A549 (cell line): ENCODE results near the gene SLC26A1. TPM values are rescaled to one million over a fixed set of nuclear protein-coding genes. Genes with fewer than 3 reads are reported as not detected.
A peak's percentile ranks its signal among the peaks of the same experiment; 100 is the strongest.

Experiments
- ATAC-seq, 2 experiments: fragments of 200-7000 bp in 1 of 2; fragments of >200 bp in 1 of 2; cut with Nextera tagmentation in 1 of 2; cut with Tn5 transposase in 1 of 2; 3 replicates each; pipeline versions ENCODE4 v1.8.0 to v1.9.1; 2018 to 2020; ENCODE audit warnings: mild to moderate bottlenecking in 1 of 2, moderate library complexity in 1 of 2
- CTCF ChIA-PET: fragments of 300-600 bp; sonication (Branson Sonifier 250); formaldehyde crosslinking; extraction: SDS; loops from one replicate; lab custom pipeline; 2021; ENCODE audit warnings: antibody characterized with exemption, inconsistent platforms; lab: Yijun Ruan, JAX
- POLR2A ChIA-PET: fragments of 350-600 bp; formaldehyde crosslinking; extraction: SDS; loops from one replicate; lab custom pipeline; 2021; ENCODE audit warnings: antibody characterized with exemption, inconsistent platforms; lab: Yijun Ruan, JAX
- DNase-seq, 2 experiments: peaks; one replicate each; pipeline versions ENCODE4 v3.0.0 to v3.0.0-alpha.2; 2011 to 2016; ENCODE audit warnings: low read depth in 1 of 2, low spot score in 1 of 2
- FAIRE-seq: peaks from 2 replicates; lab custom pipeline; 2011; peaks lifted over from hg19 to GRCh38; lab: Jason Lieb, UNC
- H3K27ac ChIP-seq, 2 experiments: fragments of >200 bp; sonication (Bioruptor Twin); formaldehyde crosslinking; 3 replicates each; pipeline ENCODE4 v1.5.1; 2016 to 2017
- H3K4me1 ChIP-seq: fragments of >200 bp; sonication (Bioruptor Twin); formaldehyde crosslinking; 3 replicates; pipeline ENCODE4 v1.6.1; 2016
- H3K4me2 ChIP-seq: fragments of >200 bp; sonication (Bioruptor Twin); formaldehyde crosslinking; 3 replicates; pipeline ENCODE4 v1.6.1; 2016
- H3K4me3 ChIP-seq: fragments of >200 bp; sonication (Bioruptor Twin); formaldehyde crosslinking; 3 replicates; pipeline ENCODE4 v1.5.1; 2016
- H3K9me3 ChIP-seq: fragments of >200 bp; sonication (Bioruptor Twin); formaldehyde crosslinking; 3 replicates; pipeline ENCODE4 v1.6.1; 2016
- CBX2 ChIP-seq: fragments of 200-600 bp; sonication (generic); IDR thresholded peaks from 2 replicates; pipeline ENCODE4 v1.6.1; 2016; ENCODE audit warnings: low read depth, mild to moderate bottlenecking, borderline replicate concordance
- CEBPB ChIP-seq, 2 experiments: fragments of >200 bp in 1 of 2; sonication (Bioruptor Twin) in 1 of 2; formaldehyde crosslinking in 1 of 2; IDR thresholded peaks; 2 replicates each; pipeline ENCODE4 v1.6.1; 2012 to 2016
- CHD4 ChIP-seq: fragments of 200-600 bp; sonication (generic); IDR thresholded peaks from 2 replicates; pipeline ENCODE4 v1.6.1; 2016; ENCODE audit warnings: antibody characterized with exemption, mild to moderate bottlenecking, borderline replicate concordance
- EHF ChIP-seq: fragments of 250-450 bp; sonication (Bioruptor Pico); IDR thresholded peaks from 2 replicates; pipeline ENCODE4 v1.5.0; 2020; ENCODE audit warnings: mild to moderate bottlenecking
- ESRRA ChIP-seq: fragments of 150-350 bp; IDR thresholded peaks from 2 replicates; pipeline ENCODE4 v1.6.1; 2014; ENCODE audit warnings: mild to moderate bottlenecking, low read length, borderline replicate concordance
- FOSB ChIP-seq: fragments of 250-450 bp; sonication (Bioruptor Pico); IDR thresholded peaks from 2 replicates; pipeline ENCODE4 v1.5.0; 2020; ENCODE audit warnings: mild to moderate bottlenecking, moderate library complexity
- FOSL2 ChIP-seq, 2 experiments: fragments of 450-650 bp in 1 of 2; fragments of >200 bp in 1 of 2; sonication (Bioruptor Twin) in 1 of 2; formaldehyde crosslinking; IDR thresholded peaks; 2 replicates each; pipeline versions ENCODE4 v1.5.0 to v1.6.1; 2016 to 2020; ENCODE audit warnings: mild to moderate bottlenecking in 1 of 2, moderate library complexity in 1 of 2
- GATA3 ChIP-seq: IDR thresholded peaks from 2 replicates; pipeline ENCODE4 v1.6.1; 2012; ENCODE audit warnings: borderline replicate concordance
- HOXA7 ChIP-seq: fragments of 250-450 bp; sonication (Bioruptor Pico); IDR thresholded peaks from 2 replicates; pipeline ENCODE4 v1.5.0; 2020; ENCODE audit warnings: mild to moderate bottlenecking, moderate library complexity
- HOXB5 ChIP-seq: fragments of 250-450 bp; sonication (Bioruptor Pico); IDR thresholded peaks from 2 replicates; pipeline ENCODE4 v1.5.0; 2020; ENCODE audit warnings: mild to moderate bottlenecking, moderate library complexity
- JUN ChIP-seq, 2 experiments: fragments of >200 bp; sonication (Bioruptor Twin); formaldehyde crosslinking; IDR thresholded peaks; 2 replicates in 1 of 2; 3 replicates in 1 of 2; pipeline ENCODE4 v1.6.1; 2016 to 2017
- MAX ChIP-seq: IDR thresholded peaks from 2 replicates; pipeline ENCODE4 v1.6.1; 2012
- MAZ ChIP-seq: fragments of 150-350 bp; IDR thresholded peaks from 2 replicates; pipeline ENCODE4 v1.6.1; 2014; ENCODE audit warnings: antibody characterized with exemption, low read depth, low read length, borderline replicate concordance
- PHF8 ChIP-seq: fragments of 200-600 bp; sonication (generic); IDR thresholded peaks from 2 replicates; pipeline ENCODE4 v1.6.1; 2016; ENCODE audit warnings: low read depth, mild to moderate bottlenecking, antibody characterized with exemption, moderate library complexity, borderline replicate concordance
- SREBF2 ChIP-seq: fragments of 450-650 bp; IDR thresholded peaks from 2 replicates; pipeline ENCODE4 v1.6.1; 2014; ENCODE audit warnings: mild to moderate bottlenecking, moderate library complexity
- ZC3H11A ChIP-seq: fragments of 450-650 bp; IDR thresholded peaks from 2 replicates; pipeline ENCODE4 v1.6.1; 2014; ENCODE audit warnings: antibody characterized with exemption, mild to moderate bottlenecking
- ZNF302 ChIP-seq: fragments of 250-450 bp; sonication (Bioruptor Pico); IDR thresholded peaks from 2 replicates; pipeline ENCODE4 v1.9.0; 2021; ENCODE audit warnings: inconsistent platforms, mild to moderate bottlenecking, moderate library complexity
- WGBS: methylation state at CpG from one replicate; pipeline ENCODE4 v1.1.6; 2017; ENCODE audit errors: missing lambda C conversion rate; 5-methylcytosine and 5-hydroxymethylcytosine counted together
- polyA plus RNA-seq, 4 experiments: library from polyadenylated mRNA; depleted of rRNA in 3 of 4; stranded (reverse); fragments of >200 nt; fragmentation: RNase III in 1 of 4; extraction: RNeasy Plus Mini Kit Qiagen cat#74134 plus additional on column Dnase treatment in 1 of 4; gene quantifications; 2 replicates in 3 of 4; 3 replicates in 1 of 4; pipeline ENCODE4 v1.2.3, GENCODE V29; 2011 to 2017
- TF ChIP-seq, protein P1 (sequence below): IDR thresholded peaks from 2 replicates; pipeline ENCODE4 v1.6.1; 2012; ENCODE audit warnings: low read depth, borderline replicate concordance
- TF ChIP-seq, protein P2 (sequence below): fragments of 250-450 bp; sonication (Bioruptor Pico); IDR thresholded peaks from 2 replicates; pipeline ENCODE4 v1.5.0; 2020; ENCODE audit warnings: low read depth, mild to moderate bottlenecking, moderate library complexity
- TF ChIP-seq, protein P3 (sequence below): IDR thresholded peaks from 2 replicates; pipeline ENCODE4 v1.6.1; 2012
- TF ChIP-seq, protein P4 (sequence below): fragments of 200-600 bp; sonication (generic); IDR thresholded peaks from 2 replicates; pipeline ENCODE4 v1.6.1; 2016; ENCODE audit warnings: antibody characterized with exemption, mild to moderate bottlenecking, moderate library complexity
- TF ChIP-seq, protein P5 (sequence below): fragments of >200 bp; sonication (Bioruptor Twin); formaldehyde crosslinking; IDR thresholded peaks from 3 replicates; pipeline ENCODE4 v1.5.1; 2016

Gene SLC26A1
- polyA plus RNA-seq, 2 of the 4 experiments (the other 2 are of a cell fraction), result 0.23 to 0.61 TPM

GRCh38 chr4:987624-988513 lies 5.3 kb downstream of the SLC26A1 start:
- peaks cover 20% of the 10 kb centered on the region for H3K4me1 ChIP-seq
- H3K9me3 ChIP-seq, result no peaks in the 10 kb centered on the region
- H3K27ac ChIP-seq, result peak overlapping the region; percentile 81 to 99
- H3K4me3 ChIP-seq, result peak overlapping the region; percentile 55
- ATAC-seq (no peak), FAIRE-seq (no peak), DNase-seq (peak in 1 of 2 experiments; percentile 47)
- 29% methylated on average over 9 of the region's 37 CpGs for WGBS
- peak overlapping the region; percentile 83 for H3K4me2 ChIP-seq
- TF ChIP-seq, protein P1, sequence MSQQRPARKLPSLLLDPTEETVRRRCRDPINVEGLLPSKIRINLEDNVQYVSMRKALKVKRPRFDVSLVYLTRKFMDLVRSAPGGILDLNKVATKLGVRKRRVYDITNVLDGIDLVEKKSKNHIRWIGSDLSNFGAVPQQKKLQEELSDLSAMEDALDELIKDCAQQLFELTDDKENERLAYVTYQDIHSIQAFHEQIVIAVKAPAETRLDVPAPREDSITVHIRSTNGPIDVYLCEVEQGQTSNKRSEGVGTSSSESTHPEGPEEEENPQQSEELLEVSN, result no peak
- no peak for TF ChIP-seq HOXB5 (CRISPR knock-in tag)
- TF ChIP-seq, protein P2, sequence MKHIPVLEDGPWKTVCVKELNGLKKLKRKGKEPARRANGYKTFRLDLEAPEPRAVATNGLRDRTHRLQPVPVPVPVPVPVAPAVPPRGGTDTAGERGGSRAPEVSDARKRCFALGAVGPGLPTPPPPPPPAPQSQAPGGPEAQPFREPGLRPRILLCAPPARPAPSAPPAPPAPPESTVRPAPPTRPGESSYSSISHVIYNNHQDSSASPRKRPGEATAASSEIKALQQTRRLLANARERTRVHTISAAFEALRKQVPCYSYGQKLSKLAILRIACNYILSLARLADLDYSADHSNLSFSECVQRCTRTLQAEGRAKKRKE (CRISPR knock-in tag), result no peak
- no peak for TF ChIP-seq ESRRA
- TF ChIP-seq MAX, result no peak; the same call in 1 of the 2 replicates
- TF ChIP-seq CBX2, result no peak
- TF ChIP-seq, protein P3, sequence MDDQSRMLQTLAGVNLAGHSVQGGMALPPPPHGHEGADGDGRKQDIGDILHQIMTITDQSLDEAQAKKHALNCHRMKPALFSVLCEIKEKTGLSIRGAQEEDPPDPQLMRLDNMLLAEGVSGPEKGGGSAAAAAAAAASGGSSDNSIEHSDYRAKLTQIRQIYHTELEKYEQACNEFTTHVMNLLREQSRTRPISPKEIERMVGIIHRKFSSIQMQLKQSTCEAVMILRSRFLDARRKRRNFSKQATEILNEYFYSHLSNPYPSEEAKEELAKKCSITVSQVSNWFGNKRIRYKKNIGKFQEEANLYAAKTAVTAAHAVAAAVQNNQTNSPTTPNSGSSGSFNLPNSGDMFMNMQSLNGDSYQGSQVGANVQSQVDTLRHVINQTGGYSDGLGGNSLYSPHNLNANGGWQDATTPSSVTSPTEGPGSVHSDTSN, result no peak
- no peak for TF ChIP-seq EHF (CRISPR knock-in tag)
- ChIA-PET CTCF (interaction anchor here (0.6 to 1.6 kb wide), 11 partner anchors 10 to 245 kb away, joined by 3 to 7 read pairs (median 3); no protein-coding TSS in a partner anchor), POLR2A (interaction anchor here (0.8 to 1.2 kb wide), 3 partner anchors 13 to 206 kb away, joined by 3 to 6 read pairs (median 4); partner anchors contain the start of genes GAK and TMEM175)

DNA sequence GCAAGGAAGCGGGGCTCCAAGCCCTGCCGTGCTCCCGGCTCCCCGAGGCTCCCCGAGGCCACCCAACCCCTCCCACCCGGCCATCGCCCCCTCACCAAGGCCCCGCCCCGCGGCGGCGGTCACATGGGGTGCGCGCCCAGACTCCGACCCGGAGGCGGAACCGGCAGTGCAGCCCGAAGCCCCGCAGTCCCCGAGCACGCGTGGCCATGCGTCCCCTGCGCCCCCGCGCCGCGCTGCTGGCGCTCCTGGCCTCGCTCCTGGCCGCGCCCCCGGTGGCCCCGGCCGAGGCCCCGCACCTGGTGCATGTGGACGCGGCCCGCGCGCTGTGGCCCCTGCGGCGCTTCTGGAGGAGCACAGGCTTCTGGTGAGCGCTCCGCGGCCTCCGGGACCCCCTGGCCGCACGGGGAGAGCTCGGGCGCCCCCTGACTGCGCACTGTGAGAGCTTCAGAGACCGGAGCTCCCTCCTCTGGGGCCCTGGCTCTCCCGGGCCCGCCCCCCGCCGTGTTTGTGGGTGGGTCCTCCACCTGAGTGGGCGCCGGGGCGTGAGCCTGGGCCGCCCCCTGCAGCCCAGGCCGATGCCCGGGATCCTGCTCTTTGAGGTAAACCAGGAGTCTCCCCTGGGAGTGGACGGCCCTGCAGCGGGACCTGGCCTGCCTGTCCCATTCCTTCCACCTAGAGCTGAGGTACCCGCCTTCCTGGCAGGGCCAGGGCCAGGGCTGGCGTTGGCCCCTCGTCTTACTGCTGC lies 6.2 kb downstream of the SLC26A1 start, which contains the start of gene IDUA:
IDUA (plus strand) TSS at position 166 of the 745 bp plus-strand sequence; CDS start at position 207, 41 bp downstream.
- Histone ChIP-seq H3K9me3 (no peaks in the 10 kb centered on the region), H3K4me1 (peaks cover 12% of the 10 kb centered on the region), H3K4me3 (peak within 1 kb of the TSS; percentile 55), H3K4me2 (peak within 1 kb of the TSS; percentile 83), H3K27ac (peak within 1 kb of the TSS; percentile 81 to 99)
- ATAC-seq, result peak; percentile 83 to 88
- ChIA-PET CTCF (interaction anchor here (0.6 to 1.6 kb wide), 11 partner anchors 9 to 244 kb away, joined by 3 to 7 read pairs (median 3); no protein-coding TSS in a partner anchor), POLR2A (interaction anchor here (0.8 to 1.2 kb wide), 3 partner anchors 12 to 206 kb away, joined by 3 to 6 read pairs (median 4); partner anchors contain the start of genes GAK and TMEM175)
- no peak for FAIRE-seq
- 0% methylated on average over 2 of the region's 69 CpGs for WGBS
- peak; percentile 58 to 68 for DNase-seq
- TF ChIP-seq ZC3H11A (no peak), MAZ (no peak), JUN (IDR thresholded peaks at IDR 0.05) (peak; percentile 46 to 72; a peak in 3 of 5 replicates), FOSL2 (IDR thresholded peaks at IDR 0.05) (no peak), FOSL2 (CRISPR knock-in tag; IDR thresholded peaks at IDR 0.05) (no peak), SREBF2 (no peak), ZNF302 (CRISPR knock-in tag) (no peak), CHD4 (no peak), HOXA7 (CRISPR knock-in tag) (no peak), PHF8 (no peak), MAX (peak; percentile 41), FOSB (CRISPR knock-in tag) (no peak), CEBPB (IDR thresholded peaks at IDR 0.05) (no peak), GATA3 (no peak)
- TF ChIP-seq, protein P4, sequence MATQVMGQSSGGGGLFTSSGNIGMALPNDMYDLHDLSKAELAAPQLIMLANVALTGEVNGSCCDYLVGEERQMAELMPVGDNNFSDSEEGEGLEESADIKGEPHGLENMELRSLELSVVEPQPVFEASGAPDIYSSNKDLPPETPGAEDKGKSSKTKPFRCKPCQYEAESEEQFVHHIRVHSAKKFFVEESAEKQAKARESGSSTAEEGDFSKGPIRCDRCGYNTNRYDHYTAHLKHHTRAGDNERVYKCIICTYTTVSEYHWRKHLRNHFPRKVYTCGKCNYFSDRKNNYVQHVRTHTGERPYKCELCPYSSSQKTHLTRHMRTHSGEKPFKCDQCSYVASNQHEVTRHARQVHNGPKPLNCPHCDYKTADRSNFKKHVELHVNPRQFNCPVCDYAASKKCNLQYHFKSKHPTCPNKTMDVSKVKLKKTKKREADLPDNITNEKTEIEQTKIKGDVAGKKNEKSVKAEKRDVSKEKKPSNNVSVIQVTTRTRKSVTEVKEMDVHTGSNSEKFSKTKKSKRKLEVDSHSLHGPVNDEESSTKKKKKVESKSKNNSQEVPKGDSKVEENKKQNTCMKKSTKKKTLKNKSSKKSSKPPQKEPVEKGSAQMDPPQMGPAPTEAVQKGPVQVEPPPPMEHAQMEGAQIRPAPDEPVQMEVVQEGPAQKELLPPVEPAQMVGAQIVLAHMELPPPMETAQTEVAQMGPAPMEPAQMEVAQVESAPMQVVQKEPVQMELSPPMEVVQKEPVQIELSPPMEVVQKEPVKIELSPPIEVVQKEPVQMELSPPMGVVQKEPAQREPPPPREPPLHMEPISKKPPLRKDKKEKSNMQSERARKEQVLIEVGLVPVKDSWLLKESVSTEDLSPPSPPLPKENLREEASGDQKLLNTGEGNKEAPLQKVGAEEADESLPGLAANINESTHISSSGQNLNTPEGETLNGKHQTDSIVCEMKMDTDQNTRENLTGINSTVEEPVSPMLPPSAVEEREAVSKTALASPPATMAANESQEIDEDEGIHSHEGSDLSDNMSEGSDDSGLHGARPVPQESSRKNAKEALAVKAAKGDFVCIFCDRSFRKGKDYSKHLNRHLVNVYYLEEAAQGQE, result no peak
- TF ChIP-seq, protein P5, sequence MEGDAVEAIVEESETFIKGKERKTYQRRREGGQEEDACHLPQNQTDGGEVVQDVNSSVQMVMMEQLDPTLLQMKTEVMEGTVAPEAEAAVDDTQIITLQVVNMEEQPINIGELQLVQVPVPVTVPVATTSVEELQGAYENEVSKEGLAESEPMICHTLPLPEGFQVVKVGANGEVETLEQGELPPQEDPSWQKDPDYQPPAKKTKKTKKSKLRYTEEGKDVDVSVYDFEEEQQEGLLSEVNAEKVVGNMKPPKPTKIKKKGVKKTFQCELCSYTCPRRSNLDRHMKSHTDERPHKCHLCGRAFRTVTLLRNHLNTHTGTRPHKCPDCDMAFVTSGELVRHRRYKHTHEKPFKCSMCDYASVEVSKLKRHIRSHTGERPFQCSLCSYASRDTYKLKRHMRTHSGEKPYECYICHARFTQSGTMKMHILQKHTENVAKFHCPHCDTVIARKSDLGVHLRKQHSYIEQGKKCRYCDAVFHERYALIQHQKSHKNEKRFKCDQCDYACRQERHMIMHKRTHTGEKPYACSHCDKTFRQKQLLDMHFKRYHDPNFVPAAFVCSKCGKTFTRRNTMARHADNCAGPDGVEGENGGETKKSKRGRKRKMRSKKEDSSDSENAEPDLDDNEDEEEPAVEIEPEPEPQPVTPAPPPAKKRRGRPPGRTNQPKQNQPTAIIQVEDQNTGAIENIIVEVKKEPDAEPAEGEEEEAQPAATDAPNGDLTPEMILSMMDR, result peak; percentile 51
- TF ChIP-seq, protein P1, result no peak
